ENCODE data around the gene ST6GALNAC6.

GRCh38 chr9:127934986-127935385 lies 35.6 kb upstream of the ST6GALNAC6 start:
- TF ChIP-seq, protein P1, sequence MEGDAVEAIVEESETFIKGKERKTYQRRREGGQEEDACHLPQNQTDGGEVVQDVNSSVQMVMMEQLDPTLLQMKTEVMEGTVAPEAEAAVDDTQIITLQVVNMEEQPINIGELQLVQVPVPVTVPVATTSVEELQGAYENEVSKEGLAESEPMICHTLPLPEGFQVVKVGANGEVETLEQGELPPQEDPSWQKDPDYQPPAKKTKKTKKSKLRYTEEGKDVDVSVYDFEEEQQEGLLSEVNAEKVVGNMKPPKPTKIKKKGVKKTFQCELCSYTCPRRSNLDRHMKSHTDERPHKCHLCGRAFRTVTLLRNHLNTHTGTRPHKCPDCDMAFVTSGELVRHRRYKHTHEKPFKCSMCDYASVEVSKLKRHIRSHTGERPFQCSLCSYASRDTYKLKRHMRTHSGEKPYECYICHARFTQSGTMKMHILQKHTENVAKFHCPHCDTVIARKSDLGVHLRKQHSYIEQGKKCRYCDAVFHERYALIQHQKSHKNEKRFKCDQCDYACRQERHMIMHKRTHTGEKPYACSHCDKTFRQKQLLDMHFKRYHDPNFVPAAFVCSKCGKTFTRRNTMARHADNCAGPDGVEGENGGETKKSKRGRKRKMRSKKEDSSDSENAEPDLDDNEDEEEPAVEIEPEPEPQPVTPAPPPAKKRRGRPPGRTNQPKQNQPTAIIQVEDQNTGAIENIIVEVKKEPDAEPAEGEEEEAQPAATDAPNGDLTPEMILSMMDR (IDR thresholded peaks at IDR 0.05; ENCODE audit: low read depth, low read length, missing input control), result no peak
- TF ChIP-seq GABPA (IDR thresholded peaks at IDR 0.05 in 1 of 2, conservative IDR thresholded peaks at IDR 0.05 in 1 of 2) (no peak), ZBTB33 (IDR thresholded peaks at IDR 0.05) (no peak), TAF1 (conservative IDR thresholded peaks at IDR 0.05) (no peak), MAX (IDR thresholded peaks at IDR 0.05) (no peak), RAD21 (IDR thresholded peaks at IDR 0.05) (no peak), FOXA2 (IDR thresholded peaks at IDR 0.05) (no peak), HNF4G (IDR thresholded peaks at IDR 0.05) (no peak)
